GM12865 (cell line): ENCODE data around the gene SLC5A10.

Experiments
- DNase-seq: peaks from one replicate; pipeline ENCODE4 v3.0.0; 2010; ENCODE audit warnings: low read depth
- H3K4me3 ChIP-seq: 2 replicates; pipeline ENCODE4 v1.5.1; 2011; ENCODE audit warnings: mild to moderate bottlenecking, low read depth, low read length, control low read depth
- TF ChIP-seq, protein P1 (sequence below): IDR thresholded peaks from 2 replicates; pipeline ENCODE4 v1.5.1; 2011; ENCODE audit warnings: low read length, control low read depth, low read depth, inconsistent platforms; ENCODE audit not compliant: insufficient read depth; ENCODE audit errors: missing control alignments

The SLC5A10 gene

GRCh38 chr17:18928628-18929125, 23.3 kb upstream of the SLC5A10 start:
- H3K4me3 ChIP-seq = no peak overlapping the region
- peak; percentile 49 for DNase-seq
- TF ChIP-seq, protein P1, sequence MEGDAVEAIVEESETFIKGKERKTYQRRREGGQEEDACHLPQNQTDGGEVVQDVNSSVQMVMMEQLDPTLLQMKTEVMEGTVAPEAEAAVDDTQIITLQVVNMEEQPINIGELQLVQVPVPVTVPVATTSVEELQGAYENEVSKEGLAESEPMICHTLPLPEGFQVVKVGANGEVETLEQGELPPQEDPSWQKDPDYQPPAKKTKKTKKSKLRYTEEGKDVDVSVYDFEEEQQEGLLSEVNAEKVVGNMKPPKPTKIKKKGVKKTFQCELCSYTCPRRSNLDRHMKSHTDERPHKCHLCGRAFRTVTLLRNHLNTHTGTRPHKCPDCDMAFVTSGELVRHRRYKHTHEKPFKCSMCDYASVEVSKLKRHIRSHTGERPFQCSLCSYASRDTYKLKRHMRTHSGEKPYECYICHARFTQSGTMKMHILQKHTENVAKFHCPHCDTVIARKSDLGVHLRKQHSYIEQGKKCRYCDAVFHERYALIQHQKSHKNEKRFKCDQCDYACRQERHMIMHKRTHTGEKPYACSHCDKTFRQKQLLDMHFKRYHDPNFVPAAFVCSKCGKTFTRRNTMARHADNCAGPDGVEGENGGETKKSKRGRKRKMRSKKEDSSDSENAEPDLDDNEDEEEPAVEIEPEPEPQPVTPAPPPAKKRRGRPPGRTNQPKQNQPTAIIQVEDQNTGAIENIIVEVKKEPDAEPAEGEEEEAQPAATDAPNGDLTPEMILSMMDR = peak; percentile 27

- no peak overlapping the region for H3K4me3 ChIP-seq
- DNase-seq = peak; percentile 21
- TF ChIP-seq, protein P1 = no peak
Observed at GRCh38 chr17:18932360-18933055, 19.5 kb upstream of the SLC5A10 start.

DNA sequence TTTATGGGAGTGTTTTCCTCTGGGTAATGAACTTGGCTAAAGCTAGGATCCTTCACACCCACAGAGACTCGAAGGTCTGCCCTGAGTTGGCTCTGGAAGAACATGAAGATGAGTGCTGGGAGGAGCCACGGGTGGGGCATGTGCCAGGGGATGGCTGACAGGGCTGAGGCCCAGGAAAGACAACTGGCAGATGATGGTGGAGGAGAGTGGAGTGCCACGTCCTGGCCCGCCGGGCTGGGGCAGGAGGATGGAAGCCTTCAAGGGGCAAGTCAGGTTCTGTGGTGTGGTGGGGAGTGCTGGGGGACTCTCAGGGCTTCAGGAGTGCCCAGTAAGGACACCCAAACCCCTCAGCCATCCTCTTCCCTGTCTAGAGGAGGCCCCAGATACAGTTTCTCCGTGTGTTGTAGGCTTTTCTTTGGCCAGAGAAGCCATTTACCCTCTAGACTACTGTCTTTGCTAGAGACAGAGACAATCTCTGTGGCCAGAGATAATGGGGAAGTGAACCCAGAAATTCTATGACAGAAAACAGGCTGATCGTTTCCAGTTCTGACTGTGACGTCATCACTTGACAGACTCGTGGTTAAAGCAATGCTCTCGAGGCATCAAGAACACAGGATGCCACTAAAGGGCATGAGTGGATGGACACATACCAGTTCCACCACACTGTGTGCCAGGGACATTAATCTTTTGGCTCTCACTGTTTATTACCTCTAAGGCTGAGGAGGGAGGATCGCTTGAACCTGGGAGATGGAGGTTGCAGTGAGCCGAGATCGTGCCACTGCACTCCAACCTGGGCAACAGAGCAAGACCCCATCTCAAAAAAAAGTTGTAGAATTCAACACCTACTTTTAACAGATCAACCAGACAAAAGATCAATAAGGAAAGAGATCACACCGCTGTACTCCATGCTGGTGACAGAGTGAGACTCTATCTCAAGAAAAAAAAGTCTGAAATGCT, 18.6 kb upstream of the SLC5A10 start:
- DNase-seq = peak; percentile 47
- no peak overlapping the region for H3K4me3 ChIP-seq
- TF ChIP-seq, protein P1 = no peak

DNA sequence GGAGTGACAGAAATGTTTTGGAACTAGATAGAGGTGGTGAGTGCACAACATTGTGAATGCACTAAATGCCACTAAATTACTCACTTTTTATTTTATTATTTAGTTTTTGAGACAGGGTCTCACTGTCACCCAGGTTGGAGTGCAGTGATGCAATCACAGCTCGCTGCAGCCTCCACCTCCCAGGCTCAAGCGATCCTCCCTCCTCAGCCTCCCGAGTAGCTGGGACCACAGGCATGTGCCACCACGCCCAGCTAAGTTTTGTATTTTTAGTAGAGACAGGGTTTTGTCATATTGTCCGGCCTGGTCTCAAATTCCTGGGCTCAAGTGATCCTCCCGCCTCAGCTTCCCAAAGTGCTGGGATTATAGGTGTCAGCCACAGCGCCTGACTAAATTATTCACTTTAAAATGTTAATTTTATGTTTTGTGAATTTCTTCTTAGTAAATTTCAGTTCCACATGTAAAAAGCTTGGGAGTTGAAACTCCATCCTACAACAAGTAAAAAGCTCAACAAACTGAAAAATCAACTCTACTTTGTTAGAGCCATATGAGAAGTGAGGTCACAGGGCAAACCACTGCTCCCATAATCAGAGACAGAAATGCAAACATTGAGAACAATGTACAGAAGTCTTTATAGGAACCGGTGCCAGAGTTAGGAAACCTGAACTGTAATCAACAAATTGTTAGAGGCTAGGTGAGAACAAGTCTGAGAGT, 13.8 kb upstream of the SLC5A10 start:
- DNase-seq = no peak
- TF ChIP-seq, protein P1 = no peak
- no peak overlapping the region for H3K4me3 ChIP-seq

- TF ChIP-seq, protein P1 = no peak
- no peak overlapping the region for H3K4me3 ChIP-seq
- DNase-seq = no peak
Observed at GRCh38 chr17:18938692-18939023, 13.3 kb upstream of the SLC5A10 start.

- TF ChIP-seq, protein P1 = no peak
- DNase-seq = no peak
- H3K4me3 ChIP-seq = no peak overlapping the region
Observed at GRCh38 chr17:18944646-18945045, 7.3 kb upstream of the SLC5A10 start.
